Measurements from ENCODE around the gene CYP27B1.
"Not testable (repeated sequence)": the region's sequence is repeated elsewhere in the genome, so short reads cannot be mapped to it uniquely, and the experiment has no call there.

CYP27B1 gene

DNA sequence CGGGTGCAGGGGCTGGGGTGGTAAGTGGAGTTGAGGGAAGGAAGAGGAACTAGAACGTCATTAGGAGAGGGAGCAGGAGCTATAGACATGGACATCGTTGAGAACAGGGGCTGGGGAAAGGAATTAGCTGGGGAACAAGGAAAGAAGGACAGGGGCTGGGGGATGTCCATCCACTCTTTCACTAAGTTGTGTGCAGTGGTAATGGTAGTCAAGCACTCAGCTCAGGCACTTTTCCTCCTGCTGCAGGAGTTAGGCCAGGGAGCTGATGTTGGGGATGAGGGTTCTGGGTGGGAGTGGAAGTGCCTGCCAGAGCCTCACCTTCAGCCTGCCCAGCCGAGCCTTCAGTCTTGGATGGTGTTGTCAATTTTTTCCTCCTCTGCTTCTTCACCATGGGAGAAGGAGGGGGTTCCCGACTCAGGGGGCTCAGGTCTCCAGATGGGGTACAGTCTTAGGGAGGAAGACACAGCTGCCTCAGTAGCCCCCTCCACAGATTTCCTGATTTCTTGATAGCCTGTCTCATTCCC is 37.5 kb downstream of the CYP27B1 start:
- Mint-ChIP-seq H3K4me3 (no peak overlapping the region), H3K27ac (peak overlapping the region; percentile 49 to 73), H3K4me1 (ENCODE audit: low read depth in 2 of 2) (peaks cover 12 to 16% of the 10 kb centered on the region in 2 donors), H3K9me3 (no peaks in the 10 kb centered on the region), H3K27me3 (no peaks in the 10 kb centered on the region), H3K36me3 (ENCODE audit: insufficient read depth) (peaks cover 85% of the 10 kb centered on the region)
- ATAC-seq (replicated peaks) (no peak), DNase-seq (no peak)

DNA sequence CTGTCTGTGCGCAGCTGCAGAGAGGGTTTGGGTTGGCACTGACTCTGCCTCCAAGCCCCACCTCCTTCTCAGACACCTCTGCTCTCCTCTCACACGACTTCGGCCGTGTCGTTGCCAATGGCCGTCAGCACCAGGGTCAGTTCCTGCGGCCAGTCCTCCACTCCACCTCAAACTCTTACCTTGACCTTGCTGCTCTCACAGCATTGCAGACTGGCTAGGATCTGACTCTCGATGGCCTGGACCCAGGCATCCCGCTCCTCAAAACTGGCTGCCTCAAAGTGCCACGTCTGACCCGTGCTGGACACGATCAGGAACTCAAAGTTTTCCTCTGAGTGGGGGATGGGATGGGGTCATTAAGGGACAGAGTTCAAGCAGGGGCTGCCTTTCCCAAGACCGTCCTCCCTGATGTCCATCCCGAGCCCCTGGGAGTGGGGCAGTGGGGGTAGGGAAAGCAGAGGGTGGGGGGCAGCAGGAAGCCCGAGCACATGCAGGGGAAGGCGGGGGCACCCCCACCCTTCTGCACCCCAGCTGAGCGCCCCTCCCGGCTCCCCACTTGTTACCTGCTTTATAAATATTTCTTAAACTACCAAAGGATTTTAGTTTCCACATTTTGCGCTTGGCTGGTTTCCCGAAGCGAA is 39.0 kb downstream of the CYP27B1 start:
- H3K4me3 Mint-ChIP-seq = no peak overlapping the region
- peaks cover 19 to 24% of the 10 kb centered on the region in 2 donors for H3K4me1 Mint-ChIP-seq (ENCODE audit: low read depth in 2 of 2)
- no peak for DNase-seq
- no peaks in the 10 kb centered on the region for H3K9me3 Mint-ChIP-seq
- ATAC-seq (replicated peaks) = no peak
- no peaks in the 10 kb centered on the region for H3K27me3 Mint-ChIP-seq
- peak overlapping the region; percentile 27 to 88 for H3K27ac Mint-ChIP-seq
- peaks cover 77% of the 10 kb centered on the region for H3K36me3 Mint-ChIP-seq (ENCODE audit: insufficient read depth)

DNA sequence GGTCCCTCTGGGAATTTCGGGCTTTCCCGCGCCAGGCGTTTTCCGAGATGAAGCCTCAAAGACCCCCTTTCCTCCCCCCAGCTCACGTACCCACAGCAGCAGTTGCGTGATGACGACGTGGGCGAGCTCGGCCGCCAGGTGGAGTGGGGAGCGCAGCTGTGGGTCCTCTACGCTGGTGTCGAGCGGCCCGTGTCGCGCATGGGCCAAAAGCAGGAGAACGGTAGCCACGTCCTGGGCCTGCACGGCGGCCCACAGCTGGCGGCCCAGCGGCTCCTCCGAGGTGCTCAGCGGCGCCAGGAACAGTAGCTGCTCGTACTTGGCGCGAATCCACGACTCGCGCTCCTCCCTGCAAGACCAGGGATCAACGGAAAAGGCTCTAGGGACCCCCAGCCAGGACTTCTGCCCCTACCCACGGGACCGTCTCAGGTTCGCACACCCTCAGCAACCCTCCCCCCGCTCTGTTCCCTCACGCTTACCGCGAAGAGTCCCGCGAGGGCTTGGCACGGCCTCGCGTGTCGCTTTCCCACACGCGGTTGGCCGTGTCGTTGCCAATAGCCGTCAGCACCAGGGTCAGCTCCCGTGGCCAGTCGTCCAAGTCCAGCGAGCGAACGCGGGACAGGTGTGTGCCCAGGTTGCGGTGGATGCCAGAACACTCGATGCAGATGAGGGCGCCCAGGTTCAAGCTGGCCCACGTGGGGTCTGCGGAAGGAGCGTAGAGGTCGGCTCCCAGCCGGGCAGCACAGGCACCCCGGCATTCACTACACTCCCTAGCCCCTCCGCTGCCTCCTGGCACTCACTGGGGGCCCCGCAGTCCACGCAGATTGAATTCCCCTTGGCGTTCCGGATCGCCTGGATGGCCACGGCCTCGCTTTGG is 39.8 kb downstream of the CYP27B1 start:
- Mint-ChIP-seq H3K4me3 (no peak overlapping the region), H3K27me3 (no peaks in the 10 kb centered on the region), H3K27ac (peak overlapping the region in 1 of 2 donors; percentile 88), H3K9me3 (no peaks in the 10 kb centered on the region), H3K4me1 (ENCODE audit: low read depth in 2 of 2) (peaks cover 16 to 25% of the 10 kb centered on the region in 2 donors), H3K36me3 (ENCODE audit: insufficient read depth) (peaks cover 72% of the 10 kb centered on the region)
- DNase-seq (no peak), ATAC-seq (replicated peaks) (no peak)

GRCh38 chr12:57726151-57726883 is 40.6 kb downstream of the CYP27B1 start:
- DNase-seq (no peak), ATAC-seq (replicated peaks) (peak; percentile 36)
- peaks cover 22 to 27% of the 10 kb centered on the region in 2 donors for H3K4me1 Mint-ChIP-seq (ENCODE audit: low read depth in 2 of 2)
- peak overlapping the region in 1 of 2 donors; percentile 72 for H3K4me3 Mint-ChIP-seq
- peak overlapping the region; percentile 77 to 93 for H3K27ac Mint-ChIP-seq
- H3K36me3 Mint-ChIP-seq (ENCODE audit: insufficient read depth) = peaks cover 64% of the 10 kb centered on the region
- H3K9me3 Mint-ChIP-seq = no peaks in the 10 kb centered on the region
- H3K27me3 Mint-ChIP-seq = no peaks in the 10 kb centered on the region

DNA sequence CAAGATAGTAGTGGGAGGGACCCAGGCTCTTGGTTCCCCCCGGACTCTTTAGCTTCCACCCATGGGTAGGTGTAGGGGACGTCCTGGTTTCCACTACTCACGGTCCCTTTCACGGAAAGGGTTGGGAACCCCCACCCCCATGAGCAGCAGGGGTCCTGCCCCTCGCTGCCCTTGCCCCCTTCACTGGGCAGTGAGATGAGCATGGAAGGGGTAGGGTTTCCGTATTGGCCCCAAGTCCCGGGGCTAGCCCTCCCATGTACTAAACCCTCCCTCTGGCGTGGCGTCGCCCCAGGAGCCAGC is 41.1 kb downstream of the CYP27B1 start:
- Mint-ChIP-seq H3K9me3 (no peaks in the 10 kb centered on the region), H3K36me3 (ENCODE audit: insufficient read depth) (peaks cover 63% of the 10 kb centered on the region), H3K4me1 (ENCODE audit: low read depth in 2 of 2) (peaks cover 22 to 31% of the 10 kb centered on the region in 2 donors), H3K4me3 (peak overlapping the region in 1 of 2 donors; percentile 72), H3K27ac (peak overlapping the region; percentile 77 to 93), H3K27me3 (no peaks in the 10 kb centered on the region)
- DNase-seq = no peak
- no peak for ATAC-seq (replicated peaks)

GRCh38 chr12:57724936-57725740 is 41.7 kb downstream of the CYP27B1 start:
- Mint-ChIP-seq H3K36me3 (ENCODE audit: insufficient read depth) (peaks cover 62% of the 10 kb centered on the region), H3K9me3 (no peaks in the 10 kb centered on the region), H3K27ac (peak overlapping the region; percentile 7 to 89), H3K4me1 (ENCODE audit: low read depth in 2 of 2) (peaks cover 22 to 32% of the 10 kb centered on the region in 2 donors), H3K27me3 (no peaks in the 10 kb centered on the region), H3K4me3 (no peak overlapping the region)
- ATAC-seq (replicated peaks) (peak; percentile 25), DNase-seq (no peak)

GRCh38 chr12:57724003-57724935 is 42.6 kb downstream of the CYP27B1 start:
- Mint-ChIP-seq H3K27me3 (no peaks in the 10 kb centered on the region), H3K4me3 (no peak overlapping the region), H3K36me3 (ENCODE audit: insufficient read depth) (peaks cover 60% of the 10 kb centered on the region), H3K27ac (peak overlapping the region; percentile 84 to 89), H3K4me1 (ENCODE audit: low read depth in 2 of 2) (peaks cover 22 to 32% of the 10 kb centered on the region in 2 donors), H3K9me3 (no peaks in the 10 kb centered on the region)
- no peak for ATAC-seq (replicated peaks)
- no peak for DNase-seq

DNA sequence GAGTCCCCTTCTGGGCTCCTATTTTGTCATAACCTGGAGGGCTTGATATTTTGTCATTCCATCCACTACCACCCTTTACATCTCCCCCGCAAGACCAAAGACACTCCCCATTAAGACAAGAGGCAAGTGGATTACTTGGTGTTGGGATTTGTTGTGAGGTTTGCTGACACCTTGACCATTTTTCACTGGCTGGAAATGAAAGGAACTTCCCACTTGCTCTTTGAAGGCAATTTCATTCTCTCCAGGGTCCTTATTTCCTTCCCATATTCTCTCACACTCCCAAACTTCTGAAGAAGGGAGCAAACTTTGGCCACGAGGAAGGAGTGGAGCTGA is 43.3 kb downstream of the CYP27B1 start:
- Mint-ChIP-seq H3K36me3 (ENCODE audit: insufficient read depth) (peaks cover 60% of the 10 kb centered on the region), H3K9me3 (no peaks in the 10 kb centered on the region), H3K27me3 (no peaks in the 10 kb centered on the region), H3K4me3 (no peak overlapping the region), H3K4me1 (ENCODE audit: low read depth in 2 of 2) (peaks cover 22 to 32% of the 10 kb centered on the region in 2 donors), H3K27ac (peak overlapping the region; percentile 60 to 84)
- no peak for ATAC-seq (replicated peaks)
- no peak for DNase-seq

- H3K9me3 Mint-ChIP-seq = no peaks in the 10 kb centered on the region
- no peak for DNase-seq
- H3K4me1 Mint-ChIP-seq (ENCODE audit: low read depth in 2 of 2) = peaks cover 20 to 32% of the 10 kb centered on the region in 2 donors
- ATAC-seq (replicated peaks) = no peak
- H3K27me3 Mint-ChIP-seq = no peaks in the 10 kb centered on the region
- H3K27ac Mint-ChIP-seq = peak overlapping the region; percentile 60 to 84
- peaks cover 58% of the 10 kb centered on the region for H3K36me3 Mint-ChIP-seq (ENCODE audit: insufficient read depth)
- no peak overlapping the region for H3K4me3 Mint-ChIP-seq
Measured at GRCh38 chr12:57722716-57723629, 43.9 kb downstream of the CYP27B1 start.

GRCh38 chr12:57721846-57722608 is 44.9 kb downstream of the CYP27B1 start:
- H3K36me3 Mint-ChIP-seq (ENCODE audit: insufficient read depth) = peaks cover 58% of the 10 kb centered on the region
- H3K4me1 Mint-ChIP-seq (ENCODE audit: low read depth in 2 of 2) = peaks cover 20 to 32% of the 10 kb centered on the region in 2 donors
- not testable (repeated sequence) for H3K9me3 Mint-ChIP-seq; H3K27me3 Mint-ChIP-seq; DNase-seq; ATAC-seq (replicated peaks); H3K4me3 Mint-ChIP-seq
- H3K27ac Mint-ChIP-seq = peak overlapping the region; percentile 60 to 84

Data from effector memory CD8-positive, alpha-beta T cell (primary cell).